ENCODE measurements around the gene CSMD2. TPM values are rescaled to one million over a fixed set of nuclear protein-coding genes. Genes with fewer than 3 reads are reported as not detected.

Gene CSMD2
- total RNA-seq, 1 donor from 2014 or later = 0.22 TPM

- intact Hi-C loops (cut with micrococcal nuclease) = no loop called here
- ATAC-seq = no peak
Observed at GRCh38 chr1:33848205-33848937, 316.7 kb downstream of the CSMD2 start.

DNA sequence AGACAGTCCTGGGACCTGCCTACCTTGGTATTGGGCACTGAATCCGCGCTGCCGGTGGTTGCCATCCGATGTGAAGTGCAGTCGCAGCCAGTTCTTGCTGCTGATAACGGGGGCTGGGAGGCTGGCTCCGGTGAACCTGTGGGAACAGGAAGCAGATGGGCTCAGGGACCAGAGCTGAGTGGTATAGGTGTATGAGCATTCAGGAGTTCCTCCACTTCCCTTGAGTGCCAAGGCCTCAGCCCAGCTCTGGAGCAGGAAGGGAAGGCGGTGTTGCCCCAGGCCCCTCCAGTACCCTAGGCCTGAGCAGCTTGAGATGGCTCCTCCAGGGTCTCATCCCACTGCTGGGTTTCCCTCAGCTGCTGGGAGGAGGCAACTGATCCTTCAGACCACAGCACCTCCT, 318.2 kb downstream of the CSMD2 start:
- DNase-seq = no peak
- intact Hi-C loops (cut with micrococcal nuclease) = no loop called here
- no peak for ATAC-seq

More at GRCh38 chr1:33848205-33848937, 316.7 kb downstream of the CSMD2 start:
- DNase-seq = no peak

DNA sequence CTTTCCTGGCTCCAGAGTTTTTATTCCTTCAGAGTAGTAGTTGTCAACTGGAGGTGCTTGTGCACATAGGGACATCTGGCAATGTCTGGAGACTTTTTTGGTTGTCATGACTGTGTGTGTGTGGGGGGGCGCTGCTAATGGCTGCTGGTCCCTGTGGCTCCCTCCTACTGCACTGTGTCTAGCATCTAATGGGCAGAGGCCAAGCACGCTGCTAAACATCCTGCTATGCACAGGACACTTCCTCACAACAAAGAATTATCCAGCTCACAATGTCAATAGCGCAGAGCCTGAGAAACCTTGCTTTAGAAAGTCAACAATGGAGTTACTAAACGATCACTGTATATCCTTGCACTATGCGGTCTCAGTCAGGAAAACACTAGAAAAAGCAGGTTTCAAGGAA, 320.9 kb downstream of the CSMD2 start:
- intact Hi-C loops (cut with micrococcal nuclease) = no loop called here
- ATAC-seq (no peak), DNase-seq (no peak)

DNA sequence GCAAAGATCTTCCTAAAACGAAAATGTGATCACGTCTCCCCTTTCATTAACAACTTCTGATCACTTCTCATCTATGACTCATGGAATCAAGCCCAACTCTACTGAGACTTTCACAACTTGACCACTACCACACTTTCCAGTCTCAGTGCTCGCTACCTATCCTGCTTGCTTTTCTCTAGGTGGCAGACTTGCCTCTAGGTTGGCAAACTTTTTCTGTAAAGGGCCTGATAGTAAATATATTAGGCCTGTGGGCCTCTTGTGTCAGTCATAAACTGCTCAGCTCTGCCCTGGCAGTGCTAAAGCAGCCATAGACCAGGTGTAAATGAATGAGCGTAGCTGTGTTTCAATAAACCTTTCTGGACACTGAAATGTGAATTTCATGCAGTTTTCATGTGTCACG, 322.7 kb downstream of the CSMD2 start:
- DNase-seq = no peak
- intact Hi-C loops (cut with micrococcal nuclease) = no loop called here
- no peak for ATAC-seq

GRCh38 chr1:33841494-33841893, 323.5 kb downstream of the CSMD2 start:
- intact Hi-C loops (cut with micrococcal nuclease) = no loop called here
- DNase-seq (no peak), ATAC-seq (no peak)

GRCh38 chr1:33837635-33838034, 327.4 kb downstream of the CSMD2 start:
- DNase-seq (no peak), ATAC-seq (no peak)
- intact Hi-C loops (cut with micrococcal nuclease) = no loop called here

GRCh38 chr1:33836911-33837310, 328.1 kb downstream of the CSMD2 start:
- DNase-seq (no peak), ATAC-seq (no peak)
- intact Hi-C loops (cut with micrococcal nuclease) = no loop called here

DNA sequence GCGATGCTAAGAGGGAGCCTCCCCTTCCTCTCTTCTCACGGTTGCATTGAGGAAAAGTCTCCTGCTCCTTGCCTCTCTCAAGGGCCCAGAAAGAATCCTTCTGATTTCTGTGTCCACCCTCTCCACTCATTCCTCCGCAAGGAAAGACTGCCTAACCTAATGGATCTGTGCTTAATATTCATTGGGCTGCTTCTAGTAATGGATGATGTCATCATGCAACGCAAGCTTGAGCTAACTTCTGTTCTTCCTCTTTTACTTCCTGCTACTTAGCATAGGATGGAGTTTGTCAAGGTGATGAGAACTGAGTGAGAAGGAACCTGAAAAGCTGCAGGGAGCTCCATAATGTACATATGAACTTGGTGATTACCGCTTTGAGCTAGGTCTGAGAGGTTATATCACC, 336.4 kb downstream of the CSMD2 start:
- intact Hi-C loops (cut with micrococcal nuclease) = no loop called here
- no peak for DNase-seq
- no peak for ATAC-seq

GRCh38 chr1:33828059-33828458, 337.0 kb downstream of the CSMD2 start:
- DNase-seq = no peak
- intact Hi-C loops (cut with micrococcal nuclease) = no loop called here
- ATAC-seq = no peak

GRCh38 chr1:33826711-33827110, 338.3 kb downstream of the CSMD2 start:
- intact Hi-C loops (cut with micrococcal nuclease) = no loop called here
- DNase-seq (no peak), ATAC-seq (no peak)

DNA sequence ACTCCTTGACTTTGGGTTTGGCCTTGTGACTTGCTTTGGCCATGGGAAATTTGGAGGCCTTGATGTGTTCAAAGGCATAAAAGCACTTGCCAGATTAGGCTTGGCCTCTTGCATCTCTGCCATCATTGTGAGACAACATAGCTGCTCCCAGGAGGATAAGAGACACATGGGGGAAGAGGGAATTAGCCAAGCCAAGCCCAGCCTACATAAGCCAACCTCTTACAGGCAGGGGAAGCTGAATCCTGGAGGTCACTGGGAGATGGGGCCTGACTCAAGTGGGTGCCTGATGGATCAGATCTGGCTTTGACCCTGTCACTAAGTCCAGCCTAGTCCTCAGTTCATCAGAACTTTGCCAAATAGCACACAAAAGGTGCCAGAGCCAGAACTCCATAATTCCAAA, 338.7 kb downstream of the CSMD2 start:
- intact Hi-C loops (cut with micrococcal nuclease) = no loop called here
- DNase-seq (no peak), ATAC-seq (no peak)

GRCh38 chr1:33825506-33825905, 339.5 kb downstream of the CSMD2 start:
- intact Hi-C loops (cut with micrococcal nuclease) = no loop called here
- no peak for ATAC-seq
- DNase-seq = no peak

DNA sequence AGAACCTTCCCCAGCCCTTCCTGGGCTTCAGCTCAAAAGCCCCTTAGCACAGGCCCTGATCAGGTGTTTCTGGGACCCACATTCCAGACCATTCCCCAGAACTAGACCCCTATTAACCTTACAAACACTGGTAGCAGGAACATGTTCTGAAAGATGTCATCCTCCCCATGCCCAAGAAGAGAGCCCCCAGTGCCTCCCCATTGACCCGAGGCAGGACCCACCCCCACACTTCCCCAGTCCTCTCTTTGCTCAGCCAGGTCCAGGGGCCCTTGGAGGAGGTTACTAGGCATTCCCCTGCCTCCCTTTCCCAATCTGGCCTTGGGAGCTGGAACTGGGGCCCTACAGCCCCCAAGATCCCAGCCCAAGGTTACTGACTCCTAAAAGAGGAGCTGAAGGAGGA, 340.1 kb downstream of the CSMD2 start:
- intact Hi-C loops (cut with micrococcal nuclease) = no loop called here
- DNase-seq (no peak), ATAC-seq (no peak)

DNA sequence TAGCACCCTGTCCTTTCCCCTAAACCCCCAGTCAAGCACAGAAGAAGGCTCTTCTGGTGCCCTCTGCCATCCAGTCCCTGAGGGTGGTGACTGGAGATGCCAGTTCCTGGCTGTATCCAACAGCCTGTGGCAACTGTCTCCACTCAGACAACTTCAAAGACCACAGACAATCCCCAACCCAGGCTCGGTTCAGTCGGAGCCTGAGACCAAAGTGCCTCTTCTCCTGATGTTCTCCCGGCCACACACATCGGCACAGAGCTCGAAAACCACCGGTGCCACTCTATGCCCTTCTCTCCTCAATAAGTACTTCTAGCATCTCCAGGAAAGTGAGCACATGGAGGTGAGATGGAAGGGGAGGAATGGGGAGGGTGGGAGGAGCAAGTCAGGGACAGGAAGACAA, 340.7 kb downstream of the CSMD2 start:
- ATAC-seq = no peak
- DNase-seq = no peak
- intact Hi-C loops (cut with micrococcal nuclease) = no loop called here

DNA sequence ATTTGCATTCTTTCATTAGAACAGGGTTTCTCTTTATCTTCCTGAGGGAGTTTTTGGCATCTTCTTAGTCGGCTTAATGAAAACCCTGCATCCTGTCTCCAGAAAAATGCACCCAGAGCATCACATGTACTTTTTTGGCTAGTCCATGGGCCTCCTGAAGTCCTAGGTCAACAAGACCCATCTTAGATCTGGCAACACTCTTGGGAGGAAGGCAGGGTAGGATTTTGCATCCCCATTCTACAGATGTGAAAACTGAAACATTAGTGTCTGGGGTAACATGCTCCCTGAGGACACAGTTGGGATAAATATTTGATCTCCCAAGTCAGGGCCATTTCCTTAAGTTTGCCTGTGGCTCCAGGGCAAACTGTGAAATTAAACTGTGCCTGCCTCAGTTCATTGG, 341.2 kb downstream of the CSMD2 start:
- intact Hi-C loops (cut with micrococcal nuclease) = no loop called here
- ATAC-seq (no peak), DNase-seq (no peak)

- no peak for ATAC-seq
- intact Hi-C loops (cut with micrococcal nuclease) = no loop called here
Observed at GRCh38 chr1:33823401-33823800, 341.6 kb downstream of the CSMD2 start.

DNA sequence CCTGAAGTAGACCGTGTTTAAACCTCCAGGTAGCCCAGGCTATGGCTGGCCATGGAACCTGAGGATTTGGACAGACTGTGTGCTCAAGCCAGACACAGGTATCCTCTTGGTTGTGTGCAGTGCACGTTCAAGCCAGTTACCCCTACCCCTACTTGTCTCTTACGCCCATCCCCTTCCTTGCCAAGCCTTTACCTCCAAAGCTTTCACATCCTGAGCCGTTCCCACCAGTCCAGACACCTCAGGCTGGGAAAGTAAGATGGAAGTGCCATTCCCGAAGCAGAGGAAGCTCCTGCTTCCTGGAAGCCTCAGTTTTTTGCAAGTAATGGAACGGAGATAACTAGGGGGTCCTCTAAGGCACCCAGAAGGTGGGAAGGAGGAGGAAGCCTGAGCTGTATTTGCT, 342.6 kb downstream of the CSMD2 start:
- intact Hi-C loops (cut with micrococcal nuclease) = no loop called here
- DNase-seq (no peak), ATAC-seq (no peak)

More at GRCh38 chr1:33823401-33823800, 341.6 kb downstream of the CSMD2 start:
- DNase-seq = no peak

- intact Hi-C loops (cut with micrococcal nuclease) = no loop called here
- DNase-seq (no peak), ATAC-seq (no peak)
Observed at GRCh38 chr1:33821291-33821690, 343.7 kb downstream of the CSMD2 start.

DNA sequence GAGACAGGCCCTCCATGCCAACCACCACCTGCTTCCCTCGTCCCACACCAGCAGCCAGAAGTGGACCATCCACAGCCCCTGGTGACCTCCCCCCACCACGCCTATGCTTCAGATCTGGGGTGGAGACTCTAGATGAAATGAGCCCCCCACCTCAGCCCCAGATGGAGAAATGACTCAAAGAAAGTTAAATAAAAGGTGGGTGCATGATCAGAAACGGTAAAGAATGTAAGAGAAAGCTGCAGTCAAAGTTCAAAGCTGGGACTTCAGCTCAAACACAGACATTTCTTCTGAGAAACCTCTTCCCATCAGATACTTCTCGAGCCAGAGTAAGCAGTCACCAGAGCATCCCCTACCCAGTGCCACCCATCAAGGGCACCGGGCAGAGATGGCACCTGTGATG, 344.2 kb downstream of the CSMD2 start:
- intact Hi-C loops (cut with micrococcal nuclease) = no loop called here
- ATAC-seq (no peak), DNase-seq (no peak)

DNA sequence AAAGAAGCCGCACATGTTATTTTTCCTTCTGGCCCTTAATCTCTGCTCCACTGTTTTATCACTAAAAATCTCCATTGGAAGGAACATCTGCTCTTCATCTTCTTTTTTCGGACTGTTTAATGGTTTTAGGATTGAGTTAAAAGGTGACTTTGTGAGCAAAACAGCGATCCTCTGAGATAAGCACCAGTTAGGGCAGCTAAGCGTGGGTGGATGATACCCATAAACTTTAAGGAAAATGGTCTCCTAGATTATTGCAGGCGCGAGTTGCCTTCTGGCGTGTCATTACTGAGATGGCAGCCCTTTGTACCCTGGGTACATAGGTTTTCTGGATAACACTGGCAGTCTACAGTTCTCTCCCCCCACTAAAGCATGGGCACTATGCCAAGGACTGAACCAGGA, 345.1 kb downstream of the CSMD2 start:
- intact Hi-C loops (cut with micrococcal nuclease) = no loop called here
- DNase-seq (no peak), ATAC-seq (no peak)

- intact Hi-C loops (cut with micrococcal nuclease) = no loop called here
- no peak for DNase-seq
- no peak for ATAC-seq
Observed at GRCh38 chr1:33819290-33819912, 345.6 kb downstream of the CSMD2 start.

Data from left ventricle myocardium superior (tissue), 1 donor.